Esophagus squamous epithelium (tissue), 5 donors: ENCODE results near the gene CA7. TPM values are rescaled to one million over a fixed set of nuclear protein-coding genes. Genes with fewer than 3 reads are reported as not detected.
A peak's percentile ranks its signal among the peaks of the same experiment; 100 is the strongest.

Experiments
- DNase-seq: peaks from one replicate; lab custom pipeline; 2025; lab: John Stamatoyannopoulos, UW
- H3K27ac ChIP-seq, 4 donors: fragments of 200-600 bp; sonication (generic); one replicate each; pipeline ENCODE4 v1.5.1; 2016 to 2019; ENCODE audit warnings: mild to moderate bottlenecking in 1 of 4
- H3K27me3 ChIP-seq, 4 donors: fragments of 200-600 bp; sonication (generic); 1 replicate in 3 of 4; 2 replicates in 1 of 4; pipeline versions ENCODE4 v1.5.1 to v1.6.0; 2017 to 2021; ENCODE audit warnings: antibody characterized with exemption in 1 of 4
- H3K36me3 ChIP-seq, 3 donors: fragments of 200-600 bp; sonication (generic); one replicate each; pipeline ENCODE4 v1.5.1; 2016 to 2019
- H3K4me1 ChIP-seq, 3 donors: fragments of 200-600 bp; sonication (generic); one replicate each; pipeline ENCODE4 v1.5.1; 2017 to 2019
- H3K4me3 ChIP-seq, 4 donors: fragments of 200-600 bp; sonication (generic); 1 replicate in 3 of 4; 2 replicates in 1 of 4; pipeline ENCODE4 v1.5.1; 2016 to 2019; ENCODE audit warnings: mild to moderate bottlenecking in 2 of 4, moderate library complexity in 1 of 4
- H3K9me3 ChIP-seq, 3 donors: fragments of 200-600 bp; sonication (generic); one replicate each; pipeline ENCODE4 v1.5.1; 2016 to 2019
- POLR2A ChIP-seq, 4 donors: fragments of 450-650 bp; IDR thresholded peaks; one replicate each; pipeline ENCODE4 v1.6.1; 2017; ENCODE audit warnings: antibody characterized with exemption in 4 of 4, mild to moderate bottlenecking in 4 of 4, moderate library complexity in 3 of 4
- WGBS, 2 donors: methylation state at CpG; one replicate each; pipeline ENCODE4 v1.1.5; 2018; 5-methylcytosine and 5-hydroxymethylcytosine counted together
- intact Hi-C: fragments of 100-400 bp; cut with DNase I; formaldehyde crosslinking; loops from one replicate; pipeline ENCODE4 v1.15.0; 2022
- total RNA-seq, 4 donors: library from RNA; depleted of rRNA; stranded (reverse); fragments of >200 nt; gene quantifications; one replicate each; pipeline ENCODE4 v1.1.0, GENCODE V29; 2016
- TF ChIP-seq, protein P1 (sequence below), 6 experiments: fragments of 450-650 bp in 4 of 6; fragments of 200-600 bp in 2 of 6; sonication (generic) in 2 of 6; IDR thresholded peaks; one replicate each; pipeline ENCODE4 v1.5.1; 2016 to 2019; ENCODE audit warnings: antibody characterized with exemption in 6 of 6, mild to moderate bottlenecking in 4 of 6, moderate library complexity in 4 of 6
- donor health status: DM: yes; HTN: yes; CAD: no.

The CA7 gene
- total RNA-seq, 4 donors from 2014 or later, result not detected

GRCh38 chr16:66809765-66810164 is 34.4 kb upstream of the CA7 start:
- intact Hi-C loops, result no loop called here
- TF ChIP-seq POLR2A (IDR thresholded peaks at IDR 0.05), result no peak
- TF ChIP-seq, protein P1, sequence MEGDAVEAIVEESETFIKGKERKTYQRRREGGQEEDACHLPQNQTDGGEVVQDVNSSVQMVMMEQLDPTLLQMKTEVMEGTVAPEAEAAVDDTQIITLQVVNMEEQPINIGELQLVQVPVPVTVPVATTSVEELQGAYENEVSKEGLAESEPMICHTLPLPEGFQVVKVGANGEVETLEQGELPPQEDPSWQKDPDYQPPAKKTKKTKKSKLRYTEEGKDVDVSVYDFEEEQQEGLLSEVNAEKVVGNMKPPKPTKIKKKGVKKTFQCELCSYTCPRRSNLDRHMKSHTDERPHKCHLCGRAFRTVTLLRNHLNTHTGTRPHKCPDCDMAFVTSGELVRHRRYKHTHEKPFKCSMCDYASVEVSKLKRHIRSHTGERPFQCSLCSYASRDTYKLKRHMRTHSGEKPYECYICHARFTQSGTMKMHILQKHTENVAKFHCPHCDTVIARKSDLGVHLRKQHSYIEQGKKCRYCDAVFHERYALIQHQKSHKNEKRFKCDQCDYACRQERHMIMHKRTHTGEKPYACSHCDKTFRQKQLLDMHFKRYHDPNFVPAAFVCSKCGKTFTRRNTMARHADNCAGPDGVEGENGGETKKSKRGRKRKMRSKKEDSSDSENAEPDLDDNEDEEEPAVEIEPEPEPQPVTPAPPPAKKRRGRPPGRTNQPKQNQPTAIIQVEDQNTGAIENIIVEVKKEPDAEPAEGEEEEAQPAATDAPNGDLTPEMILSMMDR (IDR thresholded peaks at IDR 0.05), result no peak
- DNase-seq, result no peak
- WGBS, 2 donors, result 87 to 88% methylated on average over 4 of the region's 4 CpGs
- H3K4me1 ChIP-seq, result peaks cover 0 to 9% (median 0%) of the 10 kb centered on the region in 3 donors
- no peaks in the 10 kb centered on the region for H3K9me3 ChIP-seq
- peaks cover 0 to 99% (median 27%) of the 10 kb centered on the region in 3 donors for H3K36me3 ChIP-seq
- no peak overlapping the region for H3K27ac ChIP-seq
- no peak overlapping the region for H3K4me3 ChIP-seq
- H3K27me3 ChIP-seq, result no peaks in the 10 kb centered on the region

GRCh38 chr16:66810391-66810790 is 33.8 kb upstream of the CA7 start:
- WGBS, 2 donors, result 48 to 55% methylated on average over 4 of the region's 4 CpGs
- Histone ChIP-seq H3K9me3 (no peaks in the 10 kb centered on the region), H3K27me3 (no peaks in the 10 kb centered on the region), H3K36me3 (peaks cover 0 to 99% (median 27%) of the 10 kb centered on the region in 3 donors), H3K27ac (peak overlapping the region in 1 of 4 donors; percentile 35), H3K4me1 (peaks cover 0 to 9% (median 0%) of the 10 kb centered on the region in 3 donors), H3K4me3 (no peak overlapping the region)
- intact Hi-C loops, result no loop called here
- no peak for DNase-seq
- TF ChIP-seq, protein P1 (IDR thresholded peaks at IDR 0.05), result no peak
- TF ChIP-seq POLR2A (IDR thresholded peaks at IDR 0.05), result no peak

- Histone ChIP-seq H3K4me3 (no peak overlapping the region), H3K4me1 (peaks cover 0 to 9% (median 0%) of the 10 kb centered on the region in 3 donors), H3K27ac (no peak overlapping the region), H3K9me3 (no peaks in the 10 kb centered on the region), H3K27me3 (no peaks in the 10 kb centered on the region), H3K36me3 (peaks cover 0 to 99% (median 30%) of the 10 kb centered on the region in 3 donors)
- no peak for TF ChIP-seq POLR2A (IDR thresholded peaks at IDR 0.05)
- TF ChIP-seq, protein P1 (IDR thresholded peaks at IDR 0.05), result no peak
- intact Hi-C loops, result no loop called here
- no peak for DNase-seq
- WGBS, 2 donors, result 97% methylated on average over 7 of the region's 7 CpGs
Observed at GRCh38 chr16:66811043-66811442, 33.2 kb upstream of the CA7 start.

DNA sequence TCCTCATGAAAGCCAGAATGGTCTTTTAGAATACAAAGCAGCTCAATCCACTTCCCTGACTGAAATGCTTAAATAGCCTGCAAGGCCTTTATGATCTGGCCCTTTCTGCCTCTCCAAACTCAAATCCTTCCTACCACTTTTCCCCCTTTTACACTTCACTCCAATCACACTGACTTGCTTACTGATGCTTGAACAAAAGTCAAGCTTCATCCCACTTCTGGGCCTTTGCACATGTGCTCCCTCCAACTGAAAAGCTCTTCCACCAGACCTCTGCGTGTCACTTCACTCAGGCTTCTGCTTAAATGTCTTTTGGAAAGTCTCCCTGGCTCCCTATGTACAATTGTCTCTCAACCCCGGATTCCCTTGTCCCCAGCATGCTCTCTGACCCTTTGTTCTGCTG is 29.5 kb upstream of the CA7 start:
- no peaks in the 10 kb centered on the region for H3K9me3 ChIP-seq
- no peak for DNase-seq
- no peak overlapping the region for H3K4me3 ChIP-seq
- no peaks in the 10 kb centered on the region for H3K27me3 ChIP-seq
- peaks cover 0 to 9% (median 0%) of the 10 kb centered on the region in 3 donors for H3K4me1 ChIP-seq
- peaks cover 0 to 100% (median 41%) of the 10 kb centered on the region in 3 donors for H3K36me3 ChIP-seq
- WGBS, 2 donors, result 91 to 97% methylated on average over 2 of the region's 2 CpGs
- TF ChIP-seq, protein P1 (IDR thresholded peaks at IDR 0.05), result no peak
- no peak for TF ChIP-seq POLR2A (IDR thresholded peaks at IDR 0.05)
- intact Hi-C loops, result no loop called here
- no peak overlapping the region for H3K27ac ChIP-seq

DNA sequence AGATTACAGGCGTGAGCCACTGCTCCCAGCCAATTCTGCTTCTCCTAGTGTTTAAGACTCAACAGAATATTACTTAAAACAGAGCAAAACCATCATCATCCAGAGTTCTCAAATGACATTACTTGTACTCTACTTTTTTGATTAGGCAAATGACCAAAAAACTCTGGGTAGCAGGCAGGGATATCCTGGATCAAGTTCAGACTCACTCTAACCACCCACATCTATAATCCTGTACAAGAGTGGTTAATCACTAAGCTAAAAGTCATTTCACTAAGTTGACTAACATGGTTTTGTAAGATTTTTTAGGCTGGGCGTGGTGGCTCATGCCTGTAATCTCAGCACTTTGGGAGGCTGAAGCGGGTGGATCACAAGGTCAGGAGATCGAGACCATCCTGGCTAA is 20.2 kb upstream of the CA7 start:
- TF ChIP-seq POLR2A (IDR thresholded peaks at IDR 0.05), result no peak
- TF ChIP-seq, protein P1 (IDR thresholded peaks at IDR 0.05), result no peak
- intact Hi-C loops, result no loop called here
- no peaks in the 10 kb centered on the region for H3K9me3 ChIP-seq
- no peak overlapping the region for H3K27ac ChIP-seq
- peaks cover 0 to 97% (median 27%) of the 10 kb centered on the region in 3 donors for H3K36me3 ChIP-seq
- no peak overlapping the region for H3K4me3 ChIP-seq
- WGBS, 2 donors, result 84 to 90% methylated on average over 2 to 4 of the region's 4 CpGs
- H3K27me3 ChIP-seq, result no peaks in the 10 kb centered on the region
- no peak for DNase-seq
- peaks cover 0 to 8% (median 4%) of the 10 kb centered on the region in 3 donors for H3K4me1 ChIP-seq
